ENCODE measurements around the gene UBE2E2.

Gene UBE2E2

GRCh38 chr3:23213813-23214212 is 10.7 kb downstream of the UBE2E2 start:
- TF ChIP-seq CTCF (IDR thresholded peaks at IDR 0.05), result no peak

GRCh38 chr3:23217872-23218554 is 14.9 kb downstream of the UBE2E2 start:
- TF ChIP-seq CTCF (IDR thresholded peaks at IDR 0.05), result no peak

GRCh38 chr3:23219117-23219516 is 16.0 kb downstream of the UBE2E2 start:
- no peak for TF ChIP-seq CTCF (IDR thresholded peaks at IDR 0.05)

GRCh38 chr3:23219552-23219951 is 16.4 kb downstream of the UBE2E2 start:
- no peak for TF ChIP-seq CTCF (IDR thresholded peaks at IDR 0.05)

GRCh38 chr3:23221136-23221535 is 18.0 kb downstream of the UBE2E2 start:
- TF ChIP-seq CTCF (IDR thresholded peaks at IDR 0.05), result no peak

GRCh38 chr3:23232016-23232415 is 28.9 kb downstream of the UBE2E2 start:
- TF ChIP-seq CTCF (IDR thresholded peaks at IDR 0.05), result no peak

GRCh38 chr3:23232854-23233253 is 29.7 kb downstream of the UBE2E2 start:
- TF ChIP-seq CTCF (IDR thresholded peaks at IDR 0.05), result no peak

GRCh38 chr3:23235264-23235663 is 32.1 kb downstream of the UBE2E2 start:
- no peak for TF ChIP-seq CTCF (IDR thresholded peaks at IDR 0.05)

Measured in LNCAP (cell line).